ENCODE data around the gene COQ5.

Gene COQ5

DNA sequence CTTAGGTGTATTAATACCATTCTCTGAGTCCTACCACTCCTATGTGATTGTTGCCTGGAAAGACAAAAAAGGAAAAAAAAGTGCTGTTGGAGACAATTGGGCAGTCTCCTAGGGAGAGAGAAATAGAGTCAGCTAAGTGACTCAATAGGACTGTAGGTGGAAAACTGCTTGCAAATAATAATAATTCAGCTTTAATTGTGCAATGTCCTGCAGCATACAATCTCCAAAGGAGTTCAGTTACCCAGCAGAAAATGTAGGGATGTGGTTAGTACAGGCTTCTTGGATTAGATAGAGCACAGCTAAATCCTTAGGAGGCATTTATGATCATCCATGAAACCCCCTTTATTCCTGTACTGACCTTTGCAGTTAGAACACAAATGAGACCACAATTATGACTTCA, 56.4 kb downstream of the COQ5 start:
- Histone ChIP-seq H3K4me1 (ENCODE audit: low read depth, poor library complexity, severe bottlenecking) (peaks cover under 1% of the 10 kb centered on the region), H3K9ac (no peak overlapping the region), H4K20me1 (ENCODE audit: insufficient read depth) (no peaks in the 10 kb centered on the region), H3K36me3 (ENCODE audit: insufficient read depth) (no peaks in the 10 kb centered on the region), H3K27me3 (ENCODE audit: insufficient read depth, low read depth) (no peaks in the 10 kb centered on the region), H3K27ac (no peak overlapping the region), H3K79me2 (ENCODE audit: insufficient read depth, low read depth) (peaks cover 15% of the 10 kb centered on the region), H3K4me3 (IDR thresholded peaks at IDR 0.05; ENCODE audit: insufficient read depth, low read depth, low read length) (no peak overlapping the region), H2AFZ (ENCODE audit: low read depth) (no peak overlapping the region), H3K4me2 (no peak overlapping the region)
- TF ChIP-seq, protein P1, sequence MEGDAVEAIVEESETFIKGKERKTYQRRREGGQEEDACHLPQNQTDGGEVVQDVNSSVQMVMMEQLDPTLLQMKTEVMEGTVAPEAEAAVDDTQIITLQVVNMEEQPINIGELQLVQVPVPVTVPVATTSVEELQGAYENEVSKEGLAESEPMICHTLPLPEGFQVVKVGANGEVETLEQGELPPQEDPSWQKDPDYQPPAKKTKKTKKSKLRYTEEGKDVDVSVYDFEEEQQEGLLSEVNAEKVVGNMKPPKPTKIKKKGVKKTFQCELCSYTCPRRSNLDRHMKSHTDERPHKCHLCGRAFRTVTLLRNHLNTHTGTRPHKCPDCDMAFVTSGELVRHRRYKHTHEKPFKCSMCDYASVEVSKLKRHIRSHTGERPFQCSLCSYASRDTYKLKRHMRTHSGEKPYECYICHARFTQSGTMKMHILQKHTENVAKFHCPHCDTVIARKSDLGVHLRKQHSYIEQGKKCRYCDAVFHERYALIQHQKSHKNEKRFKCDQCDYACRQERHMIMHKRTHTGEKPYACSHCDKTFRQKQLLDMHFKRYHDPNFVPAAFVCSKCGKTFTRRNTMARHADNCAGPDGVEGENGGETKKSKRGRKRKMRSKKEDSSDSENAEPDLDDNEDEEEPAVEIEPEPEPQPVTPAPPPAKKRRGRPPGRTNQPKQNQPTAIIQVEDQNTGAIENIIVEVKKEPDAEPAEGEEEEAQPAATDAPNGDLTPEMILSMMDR (conservative IDR thresholded peaks at IDR 0.05; ENCODE audit: low read depth, low read length), result no peak

DNA sequence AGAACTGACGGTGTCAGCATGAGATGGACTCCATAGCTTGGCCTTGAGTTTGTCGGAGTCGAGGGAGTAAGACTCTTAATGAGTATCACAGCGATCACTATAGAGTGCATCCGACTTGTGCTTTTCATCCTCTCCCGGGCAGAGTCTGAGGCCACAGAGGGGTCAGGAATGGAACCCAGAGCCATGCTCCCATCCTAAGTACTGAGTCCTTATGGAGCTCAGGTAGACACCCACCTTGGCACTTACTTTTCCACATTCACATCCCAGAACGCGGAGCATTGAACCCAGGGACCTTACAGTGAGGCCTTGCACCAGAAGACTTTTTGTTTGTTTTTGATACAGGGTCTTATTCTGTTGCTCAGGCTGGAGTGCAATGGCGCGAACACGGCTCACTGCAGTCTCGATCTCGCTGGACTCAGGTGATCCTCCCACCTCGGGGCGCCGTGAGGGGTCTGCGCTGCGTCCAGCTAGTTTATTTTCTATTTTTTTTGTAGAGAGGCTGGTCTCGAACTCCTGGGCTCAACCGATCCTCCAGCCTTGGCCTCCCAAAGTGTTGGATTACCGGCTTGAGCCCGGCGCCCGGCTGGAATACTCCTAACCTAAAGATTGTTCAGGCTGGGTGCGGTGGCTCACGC, 58.7 kb downstream of the COQ5 start:
- Histone ChIP-seq H3K4me2 (peak overlapping the region; percentile 42), H3K27ac (no peak overlapping the region), H3K4me3 (IDR thresholded peaks at IDR 0.05; ENCODE audit: insufficient read depth, low read depth, low read length) (no peak overlapping the region), H2AFZ (ENCODE audit: low read depth) (peak overlapping the region; percentile 75), H3K79me2 (ENCODE audit: insufficient read depth, low read depth) (peaks cover 32% of the 10 kb centered on the region), H3K4me1 (ENCODE audit: low read depth, poor library complexity, severe bottlenecking) (peaks cover 9% of the 10 kb centered on the region), H4K20me1 (ENCODE audit: insufficient read depth) (0 out of 2 replicates have a peak, but pooled peaks cover 3% of the 10 kb centered on the region), H3K9ac (no peak overlapping the region), H3K27me3 (ENCODE audit: insufficient read depth, low read depth) (no peaks in the 10 kb centered on the region), H3K36me3 (ENCODE audit: insufficient read depth) (no peaks in the 10 kb centered on the region)
- TF ChIP-seq, protein P1 (conservative IDR thresholded peaks at IDR 0.05; ENCODE audit: low read depth, low read length), result no peak

DNA sequence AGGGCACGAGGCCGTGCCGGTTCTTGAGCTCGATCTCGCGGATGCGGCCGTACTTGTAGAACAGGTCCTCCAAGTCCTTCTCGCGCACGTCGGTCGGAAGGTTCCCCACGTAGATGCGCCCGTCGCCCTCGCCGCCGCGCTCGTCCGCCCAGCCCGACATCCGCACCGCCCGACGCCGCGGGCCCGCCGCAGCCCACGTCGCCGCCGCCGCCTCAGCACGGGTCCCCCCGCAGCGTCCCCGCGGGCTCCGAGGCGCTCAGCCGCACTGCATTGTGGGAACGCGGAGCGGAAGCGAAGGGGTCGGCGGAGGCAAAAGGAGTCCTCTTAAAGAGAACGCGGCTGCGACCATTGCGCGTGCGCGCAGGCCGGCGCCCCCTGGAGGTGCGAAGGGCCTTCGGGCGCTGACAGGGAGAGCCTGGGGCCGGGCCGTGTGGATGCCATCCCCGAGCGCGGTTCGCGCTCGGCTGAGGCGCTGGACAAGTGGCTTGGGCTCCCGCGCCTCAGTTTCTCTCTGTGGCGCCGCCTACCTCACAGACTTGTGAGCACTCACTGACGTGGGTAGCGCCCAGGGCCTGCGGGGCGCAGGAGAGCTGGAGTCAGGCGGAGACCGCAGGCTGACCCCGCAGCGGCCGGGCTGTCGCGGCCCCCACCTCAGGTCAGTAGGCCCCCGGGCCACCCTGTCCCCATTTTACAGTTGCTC, 59.4 kb downstream of the COQ5 start, which contains the start of gene SRSF9:
Gene SRSF9, minus strand, starts transcription at position 299 of the 700 bp plus-strand sequence. Its CDS starts 139 bp downstream, at position 160.
- H3K9ac ChIP-seq, result peak within 1 kb of the TSS; percentile 60; the same call in 1 of the 2 replicates
- H3K4me2 ChIP-seq, result peak within 1 kb of the TSS; percentile 57
- no peak within 1 kb of the TSS for H3K4me3 ChIP-seq (IDR thresholded peaks at IDR 0.05; ENCODE audit: insufficient read depth, low read depth, low read length)
- H3K4me1 ChIP-seq (ENCODE audit: low read depth, poor library complexity, severe bottlenecking), result peaks cover 9% of the 10 kb centered on the region
- H4K20me1 ChIP-seq (ENCODE audit: insufficient read depth), result 0 out of 2 replicates have a peak, but pooled peaks cover 3% of the 10 kb centered on the region
- peaks cover 39% of the 10 kb centered on the region for H3K79me2 ChIP-seq (ENCODE audit: insufficient read depth, low read depth)
- TF ChIP-seq, protein P1 (conservative IDR thresholded peaks at IDR 0.05; ENCODE audit: low read depth, low read length), result peak; percentile 61
- peak within 1 kb of the TSS; percentile 75 for H2AFZ ChIP-seq (ENCODE audit: low read depth)
- peak within 1 kb of the TSS; percentile 47; the same call in 1 of the 2 replicates for H3K27ac ChIP-seq
- H3K36me3 ChIP-seq (ENCODE audit: insufficient read depth), result peaks cover under 1% of the 10 kb centered on the region; the same call in 1 of the 2 replicates
- H3K27me3 ChIP-seq (ENCODE audit: insufficient read depth, low read depth), result no peaks in the 10 kb centered on the region

DNA sequence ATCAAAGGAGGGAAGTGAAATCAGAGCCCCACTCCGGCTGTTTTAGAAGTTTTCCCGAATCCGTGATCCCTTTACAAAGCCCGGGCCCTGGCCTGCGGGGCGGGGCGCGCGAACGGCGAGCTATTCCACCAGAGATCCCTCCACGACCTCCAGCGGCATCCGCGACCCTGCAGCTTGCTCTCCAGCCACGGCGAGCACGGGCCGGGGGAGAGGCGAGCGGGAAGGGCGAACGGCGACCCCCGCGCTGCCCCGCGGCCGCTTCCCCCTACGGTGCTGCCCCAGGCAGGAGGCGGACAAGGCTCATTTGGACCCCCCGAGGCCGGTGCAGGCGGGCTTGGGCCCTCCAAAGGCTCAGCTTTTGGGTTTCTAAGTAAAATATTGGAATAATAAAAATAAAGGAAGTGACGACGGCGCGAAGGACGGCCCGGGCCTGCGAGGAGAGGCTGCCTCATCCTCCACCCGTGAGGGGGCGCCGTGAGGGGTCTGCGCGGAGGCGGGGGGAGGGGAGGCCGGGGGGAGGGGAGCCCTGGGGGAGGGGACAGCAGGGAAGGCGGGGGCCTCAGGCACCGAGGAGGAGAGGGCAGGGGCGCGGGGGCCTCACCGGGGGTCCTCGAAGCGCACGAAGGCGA, 60.0 kb downstream of the COQ5 start:
- peaks cover 4% of the 10 kb centered on the region; the same call in 1 of the 2 replicates for H3K36me3 ChIP-seq (ENCODE audit: insufficient read depth)
- TF ChIP-seq, protein P1 (conservative IDR thresholded peaks at IDR 0.05; ENCODE audit: low read depth, low read length), result no peak
- peak overlapping the region; percentile 47; the same call in 1 of the 2 replicates for H3K27ac ChIP-seq
- H4K20me1 ChIP-seq (ENCODE audit: insufficient read depth), result 0 out of 2 replicates have a peak, but pooled peaks cover 3% of the 10 kb centered on the region
- H3K4me1 ChIP-seq (ENCODE audit: low read depth, poor library complexity, severe bottlenecking), result peaks cover 9% of the 10 kb centered on the region
- H3K79me2 ChIP-seq (ENCODE audit: insufficient read depth, low read depth), result peaks cover 45% of the 10 kb centered on the region
- peak overlapping the region; percentile 57; the same call in 1 of the 2 replicates for H3K4me2 ChIP-seq
- H2AFZ ChIP-seq (ENCODE audit: low read depth), result no peak overlapping the region
- no peaks in the 10 kb centered on the region for H3K27me3 ChIP-seq (ENCODE audit: insufficient read depth, low read depth)
- H3K9ac ChIP-seq, result peak overlapping the region; percentile 60; the same call in 1 of the 2 replicates
- H3K4me3 ChIP-seq (IDR thresholded peaks at IDR 0.05; ENCODE audit: insufficient read depth, low read depth, low read length), result no peak overlapping the region

Measured in KMS-11 (cell line).